Endothelial cell of umbilical vein (primary cell): ENCODE data around the gene MPDZ. TPM values are rescaled to one million over a fixed set of nuclear protein-coding genes. Genes with fewer than 3 reads are reported as not detected.

ENCODE experiments used
- BruUV-seq: library from RNA; stranded (reverse); fragments of 400-500 nt; replicated peaks from 2 replicates; lab custom pipeline; 2021; lab: Mats Ljungman, UMichigan
- CTCF ChIA-PET: fragments of 300-600, 350-600 bp; sonication (Branson Sonifier 250); formaldehyde crosslinking; loops from one replicate; lab custom pipeline; 2021; ENCODE audit warnings: antibody characterized with exemption, inconsistent platforms; lab: Charles Lee
- POLR2A ChIA-PET: fragments of 300-600, 350-600 bp; sonication (Branson Sonifier 250); formaldehyde crosslinking; loops from one replicate; lab custom pipeline; 2021; ENCODE audit warnings: antibody characterized with exemption, inconsistent platforms; lab: Charles Lee
- DNase-seq: peaks from one replicate; pipeline ENCODE4 v3.0.0-alpha.2; 2011; ENCODE audit warnings: low read depth, low spot score
- FAIRE-seq: peaks from 2 replicates; lab custom pipeline; 2011; peaks lifted over from hg19 to GRCh38; lab: Jason Lieb, UNC
- H2AFZ ChIP-seq: 2 replicates; pipeline ENCODE4 v1.6.0; 2012; ENCODE audit warnings: low read depth, low read length, control low read depth, inconsistent platforms
- H3K27ac ChIP-seq: 2 replicates; pipeline ENCODE4 v1.5.1; 2011; ENCODE audit warnings: low read depth, mild to moderate bottlenecking, control low read depth, low read length, moderate library complexity; ENCODE audit not compliant: insufficient read depth
- H3K27me3 ChIP-seq, 2 experiments: 2 replicates each; pipeline versions ENCODE4 v1.6.0 to v1.6.1; 2011; ENCODE audit warnings: low read length in 2 of 2, mixed read lengths in 1 of 2; ENCODE audit not compliant: control insufficient read depth in 2 of 2, insufficient read depth in 2 of 2
- H3K36me3 ChIP-seq, 2 experiments: 2 replicates in 1 of 2; 3 replicates in 1 of 2; pipeline ENCODE4 v1.5.1; 2011; ENCODE audit warnings: low read length in 2 of 2, mild to moderate bottlenecking in 1 of 2, moderate library complexity in 1 of 2; ENCODE audit not compliant: control insufficient read depth in 2 of 2, insufficient read depth in 2 of 2; ENCODE audit errors: extremely low read depth in 1 of 2
- H3K4me1 ChIP-seq: 3 replicates; pipeline ENCODE4 v1.5.1; 2011; ENCODE audit warnings: mild to moderate bottlenecking, low read length; ENCODE audit not compliant: control insufficient read depth, insufficient read depth; ENCODE audit errors: extremely low read depth
- H3K4me2 ChIP-seq: 2 replicates; pipeline ENCODE4 v1.6.1; 2011; ENCODE audit warnings: low read length, control low read depth, mixed read lengths; ENCODE audit not compliant: insufficient read depth
- H3K4me3 ChIP-seq, 3 experiments: fragments of 200-600 bp in 1 of 3; sonication (generic), shearing (Covaris generic) in 1 of 3; replicated peaks in 1 of 3; 2 replicates each; pipeline ENCODE4 v1.5.1; 2011 to 2016; ENCODE audit warnings: control low read depth in 3 of 3, low read length in 3 of 3, mild to moderate bottlenecking in 2 of 3, inconsistent platforms in 1 of 3, low read depth in 1 of 3, moderate library complexity in 1 of 3; ENCODE audit not compliant: insufficient read depth in 1 of 3
- H3K79me2 ChIP-seq: 2 replicates; pipeline ENCODE4 v1.6.0; 2012; ENCODE audit warnings: low read length, inconsistent platforms; ENCODE audit not compliant: control insufficient read depth, insufficient read depth
- H3K9ac ChIP-seq: replicated peaks from 2 replicates; pipeline ENCODE3; 2011; ENCODE audit warnings: low read length, control low read depth; ENCODE audit not compliant: insufficient read depth; ENCODE audit errors: extremely low read depth
- H3K9me1 ChIP-seq: replicated peaks from 3 replicates; pipeline ENCODE4 v1.6.0; 2011; ENCODE audit warnings: mild to moderate bottlenecking, low read length; ENCODE audit not compliant: control insufficient read depth, insufficient read depth; ENCODE audit errors: extremely low read depth
- H3K9me3 ChIP-seq: replicated peaks from 2 replicates; pipeline ENCODE4 v1.5.1; 2012; ENCODE audit warnings: low read length, inconsistent platforms; ENCODE audit not compliant: control insufficient read depth, insufficient read depth
- H4K20me1 ChIP-seq: replicated peaks from 2 replicates; pipeline ENCODE3; 2011; ENCODE audit warnings: mild to moderate bottlenecking, low read length; ENCODE audit not compliant: control insufficient read depth, insufficient read depth; ENCODE audit errors: extremely low read depth
- EZH2 ChIP-seq: IDR thresholded peaks from 2 replicates; pipeline ENCODE4 v1.6.1; 2012; ENCODE audit warnings: borderline replicate concordance, low read depth, mild to moderate bottlenecking, moderate library complexity, low read length, inconsistent platforms; ENCODE audit not compliant: severe bottlenecking
- FOS ChIP-seq: IDR thresholded peaks from 2 replicates; pipeline ENCODE4 v1.6.1; 2011; ENCODE audit warnings: mild to moderate bottlenecking, low read length, moderate library complexity, borderline replicate concordance; ENCODE audit not compliant: insufficient read depth
- GATA2 ChIP-seq: IDR thresholded peaks from 2 replicates; pipeline ENCODE4 v1.7.0; 2011; ENCODE audit warnings: low read depth, mild to moderate bottlenecking, moderate library complexity, mixed read lengths, low read length; ENCODE audit not compliant: insufficient read length, insufficient read depth
- JUN ChIP-seq: IDR thresholded peaks from 2 replicates; pipeline ENCODE4 v1.6.1; 2011; ENCODE audit warnings: borderline replicate concordance, low read depth; ENCODE audit not compliant: insufficient read length, insufficient read depth
- MYC ChIP-seq: IDR thresholded peaks from one replicate; pipeline ENCODE4 v1.6.1; 2011; ENCODE audit warnings: mild to moderate bottlenecking, low read depth, low read length
- POLR2A ChIP-seq: IDR thresholded peaks from 2 replicates; pipeline ENCODE4 v1.6.1; 2012; ENCODE audit warnings: low read depth, mild to moderate bottlenecking, control low read depth, low read length
- POLR2AphosphoS5 ChIP-seq: IDR thresholded peaks from 2 replicates; pipeline ENCODE4 v1.6.1; 2012; ENCODE audit warnings: low read depth, mild to moderate bottlenecking, control low read depth, low read length, moderate library complexity; ENCODE audit not compliant: insufficient read depth
- dilution Hi-C: fragments of 300-500 bp; cut with MboI; formaldehyde crosslinking; loops from one replicate; pipeline ENCODE4 v1.15.0; 2019; ENCODE audit warnings: low sequenced_read_pairs; ENCODE audit not compliant: extremely low pct_ligation_motif_present
- intact Hi-C: fragments of 100-400 bp; cut with micrococcal nuclease; formaldehyde crosslinking; loops from one replicate; pipeline ENCODE4 v1.10.0; 2022
- polyA plus RNA-seq, 4 experiments: library from polyadenylated mRNA; depleted of rRNA in 3 of 4; stranded (reverse) in 3 of 4; unstranded in 1 of 4; fragments of >200 nt; gene quantifications; 2 replicates each; pipeline versions ENCODE4 v1.2.1 to v1.2.3, GENCODE V29; 2011 to 2012; ENCODE audit warnings: missing spikeins in 1 of 4
- total RNA-seq: library from RNA; stranded (reverse); gene quantifications from 2 replicates; pipeline ENCODE4 v1.2.3, GENCODE V29; 2021
- TF ChIP-seq, protein P1 (sequence below): IDR thresholded peaks from 2 replicates; pipeline ENCODE4 v1.6.1; 2011; ENCODE audit not compliant: insufficient read depth, insufficient read length
- TF ChIP-seq, protein P2 (sequence below), 2 donors: IDR thresholded peaks; 1 replicate in 1 of 2; 2 replicates in 1 of 2; pipeline ENCODE4 v1.5.1; 2011; ENCODE audit warnings: low read length in 2 of 2, mild to moderate bottlenecking in 2 of 2, moderate library complexity in 2 of 2, control low read depth in 1 of 2, inconsistent platforms in 1 of 2, low read depth in 1 of 2; ENCODE audit not compliant: insufficient read depth in 1 of 2; ENCODE audit errors: extremely low read depth in 1 of 2

MPDZ gene
- total and polyA plus RNA-seq, 2 donors (not counting 3 experiments of a cell fraction or from before 2014, with no cell fraction given): 22.3 to 54.4 TPM

DNA sequence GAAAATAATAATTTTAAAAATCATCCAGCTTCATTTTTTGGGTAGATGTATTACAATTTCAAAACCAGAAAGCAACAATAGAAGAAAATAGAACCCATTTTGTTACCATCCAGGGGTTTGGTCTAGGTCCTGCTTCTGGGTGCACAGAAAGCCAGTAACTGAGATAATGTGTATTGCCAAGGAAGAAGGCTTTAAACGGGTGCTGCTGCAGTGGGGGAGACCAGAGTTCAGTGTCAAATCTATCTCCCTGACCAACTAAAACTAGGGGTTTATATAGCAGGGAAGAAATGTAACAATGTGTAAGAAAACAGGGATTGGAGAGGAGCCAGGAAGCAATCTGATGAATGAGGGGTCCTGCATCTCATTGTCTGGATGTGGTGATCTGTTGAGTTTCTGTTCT is 17.5 kb upstream of the MPDZ start:
- Histone ChIP-seq H3K36me3 (no peaks in the 10 kb centered on the region), H3K9me1 (no peaks in the 10 kb centered on the region), H3K27ac (no peak overlapping the region), H3K4me3 (no peak overlapping the region), H3K79me2 (no peaks in the 10 kb centered on the region), H3K9ac (no peak overlapping the region), H3K4me2 (no peak overlapping the region), H2AFZ (no peak overlapping the region), H3K4me1 (no peaks in the 10 kb centered on the region), H3K9me3 (peaks cover 2% of the 10 kb centered on the region), H4K20me1 (no peaks in the 10 kb centered on the region), H3K27me3 (no peaks in the 10 kb centered on the region)
- TF ChIP-seq MYC (no peak), POLR2A (no peak), EZH2 (no peak), POLR2AphosphoS5 (no peak), FOS (no peak), JUN (no peak), GATA2 (no peak)
- TF ChIP-seq, protein P1, sequence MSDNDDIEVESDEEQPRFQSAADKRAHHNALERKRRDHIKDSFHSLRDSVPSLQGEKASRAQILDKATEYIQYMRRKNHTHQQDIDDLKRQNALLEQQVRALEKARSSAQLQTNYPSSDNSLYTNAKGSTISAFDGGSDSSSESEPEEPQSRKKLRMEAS: no peak
- TF ChIP-seq, protein P2, sequence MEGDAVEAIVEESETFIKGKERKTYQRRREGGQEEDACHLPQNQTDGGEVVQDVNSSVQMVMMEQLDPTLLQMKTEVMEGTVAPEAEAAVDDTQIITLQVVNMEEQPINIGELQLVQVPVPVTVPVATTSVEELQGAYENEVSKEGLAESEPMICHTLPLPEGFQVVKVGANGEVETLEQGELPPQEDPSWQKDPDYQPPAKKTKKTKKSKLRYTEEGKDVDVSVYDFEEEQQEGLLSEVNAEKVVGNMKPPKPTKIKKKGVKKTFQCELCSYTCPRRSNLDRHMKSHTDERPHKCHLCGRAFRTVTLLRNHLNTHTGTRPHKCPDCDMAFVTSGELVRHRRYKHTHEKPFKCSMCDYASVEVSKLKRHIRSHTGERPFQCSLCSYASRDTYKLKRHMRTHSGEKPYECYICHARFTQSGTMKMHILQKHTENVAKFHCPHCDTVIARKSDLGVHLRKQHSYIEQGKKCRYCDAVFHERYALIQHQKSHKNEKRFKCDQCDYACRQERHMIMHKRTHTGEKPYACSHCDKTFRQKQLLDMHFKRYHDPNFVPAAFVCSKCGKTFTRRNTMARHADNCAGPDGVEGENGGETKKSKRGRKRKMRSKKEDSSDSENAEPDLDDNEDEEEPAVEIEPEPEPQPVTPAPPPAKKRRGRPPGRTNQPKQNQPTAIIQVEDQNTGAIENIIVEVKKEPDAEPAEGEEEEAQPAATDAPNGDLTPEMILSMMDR (IDR thresholded peaks at IDR 0.05; ENCODE audit: extremely low read depth in 1 of 2, insufficient read depth in 1 of 2, low read depth in 1 of 2, low read length in 2 of 2): no peak
- no TSS peak for BruUV-seq
- DNase-seq (no peak), FAIRE-seq (no peak)
- intact Hi-C loops (no loop called here), dilution Hi-C loops (no loop called here)
- POLR2A ChIA-PET: no interaction called here
- CTCF ChIA-PET: no interaction called here
